Keratinocyte (primary cell): ENCODE results near the gene KIF5B. TPM values are rescaled to one million over a fixed set of nuclear protein-coding genes. Genes with fewer than 3 reads are reported as not detected.

ENCODE experiments used
- DNase-seq: peaks from one replicate; pipeline ENCODE4 v3.0.0-alpha.2; 2011; ENCODE audit warnings: low read depth, missing footprints, low spot score
- FAIRE-seq: peaks from 2 replicates; lab custom pipeline; 2011; peaks lifted over from hg19 to GRCh38; lab: Jason Lieb, UNC
- H2AFZ ChIP-seq: 2 replicates; pipeline ENCODE4 v1.6.0; 2012; ENCODE audit warnings: low read length, control low read depth, inconsistent platforms; ENCODE audit not compliant: control insufficient read depth
- H3K27ac ChIP-seq: 2 replicates; pipeline ENCODE4 v1.5.1; 2011; ENCODE audit warnings: low read length; ENCODE audit not compliant: control insufficient read depth, insufficient read depth
- H3K27me3 ChIP-seq: 3 replicates; pipeline ENCODE4 v1.6.0; 2011; ENCODE audit warnings: low read length; ENCODE audit not compliant: control insufficient read depth, insufficient read depth; ENCODE audit errors: extremely low read depth
- H3K36me3 ChIP-seq, 2 experiments: 2 replicates in 1 of 2; 3 replicates in 1 of 2; pipeline ENCODE4 v1.5.1; 2011; ENCODE audit warnings: low read length in 2 of 2, mild to moderate bottlenecking in 1 of 2; ENCODE audit not compliant: control insufficient read depth in 2 of 2, insufficient read depth in 2 of 2; ENCODE audit errors: extremely low read depth in 1 of 2
- H3K4me1 ChIP-seq: 3 replicates; pipeline ENCODE4 v1.5.1; 2011; ENCODE audit warnings: low read length; ENCODE audit not compliant: control insufficient read depth, insufficient read depth; ENCODE audit errors: extremely low read depth
- H3K4me2 ChIP-seq: 3 replicates; pipeline ENCODE4 v1.6.0; 2011; ENCODE audit warnings: low read depth, low read length; ENCODE audit not compliant: control insufficient read depth, insufficient read depth; ENCODE audit errors: extremely low read depth
- H3K4me3 ChIP-seq, 3 experiments: fragments of 200-600 bp in 1 of 3; sonication (generic) in 1 of 3; 2 replicates in 2 of 3; 3 replicates in 1 of 3; pipeline ENCODE4 v1.5.1; 2011 to 2016; ENCODE audit warnings: low read length in 3 of 3, mild to moderate bottlenecking in 3 of 3, control low read depth in 2 of 3, inconsistent platforms in 1 of 3, low read depth in 1 of 3, mixed read lengths in 1 of 3, mixed run types in 1 of 3, moderate library complexity in 1 of 3; ENCODE audit not compliant: control insufficient read depth in 2 of 3, insufficient read depth in 2 of 3; ENCODE audit errors: extremely low read depth in 1 of 3
- H3K79me2 ChIP-seq: 2 replicates; pipeline ENCODE4 v1.6.0; 2012; ENCODE audit warnings: low read length; ENCODE audit not compliant: control insufficient read depth, insufficient read depth
- H3K9ac ChIP-seq: 3 replicates; pipeline ENCODE4 v1.6.0; 2011; ENCODE audit warnings: low read length; ENCODE audit not compliant: control insufficient read depth, insufficient read depth; ENCODE audit errors: extremely low read depth
- H3K9me1 ChIP-seq: 3 replicates; pipeline ENCODE4 v1.6.0; 2011; ENCODE audit warnings: low read length; ENCODE audit not compliant: control insufficient read depth, insufficient read depth; ENCODE audit errors: extremely low read depth
- H3K9me3 ChIP-seq: 2 replicates; pipeline ENCODE4 v1.5.1; 2012; ENCODE audit warnings: low read depth, low read length; ENCODE audit not compliant: control insufficient read depth
- H4K20me1 ChIP-seq: 3 replicates; pipeline ENCODE4 v1.6.0; 2011; ENCODE audit warnings: low read length; ENCODE audit not compliant: control insufficient read depth, insufficient read depth; ENCODE audit errors: extremely low read depth
- CTCF ChIP-seq, 3 experiments: IDR thresholded peaks in 1 of 3; conservative IDR thresholded peaks in 1 of 3; optimal IDR thresholded peaks in 1 of 3; 2 replicates in 2 of 3; 3 replicates in 1 of 3; pipeline versions ENCODE3 to v1.5.1; 2011; ENCODE audit warnings: low read length in 3 of 3, mild to moderate bottlenecking in 3 of 3, moderate library complexity in 2 of 3, control low read depth in 1 of 3, inconsistent platforms in 1 of 3; ENCODE audit not compliant: insufficient read depth in 2 of 3; ENCODE audit errors: extremely low read depth in 1 of 3
- EZH2 ChIP-seq: IDR thresholded peaks from one replicate; pipeline ENCODE4 v1.6.1; 2012; ENCODE audit warnings: inconsistent platforms, mild to moderate bottlenecking, low read length, moderate library complexity
- dilution Hi-C: fragments of 300-500 bp; cut with MboI; formaldehyde crosslinking; loops from one replicate; pipeline ENCODE4 v1.7.0; 2020; ENCODE audit warnings: low sequenced_read_pairs; ENCODE audit not compliant: extremely low pct_ligation_motif_present
- polyA plus RNA-seq, 5 experiments: library from polyadenylated mRNA; depleted of rRNA in 3 of 5; stranded (reverse) in 3 of 5; stranded (forward) in 1 of 5; unstranded in 1 of 5; fragments of >200 nt; gene quantifications; 1 replicate in 1 of 5; 2 replicates in 3 of 5; 3 replicates in 1 of 5; pipeline versions ENCODE4 v1.2.1 to v1.2.3, GENCODE V29; 2011 to 2012; ENCODE audit warnings: missing spikeins in 2 of 5, low read depth in 1 of 5, low replicate concordance in 1 of 5

The KIF5B gene
- polyA plus RNA-seq, 1 donor (not counting 4 experiments of a cell fraction or from before 2014, with no cell fraction given), result 82.1 TPM

GRCh38 chr10:32035038-32035437, 21.2 kb downstream of the KIF5B start:
- Histone ChIP-seq H2AFZ (no peak overlapping the region), H3K4me2 (no peak overlapping the region), H3K9ac (no peak overlapping the region), H3K4me3 (no peak overlapping the region), H3K4me1 (no peaks in the 10 kb centered on the region), H3K79me2 (peaks cover 23% of the 10 kb centered on the region), H4K20me1 (peaks cover 2% of the 10 kb centered on the region), H3K27me3 (no peaks in the 10 kb centered on the region), H3K9me1 (no peaks in the 10 kb centered on the region), H3K9me3 (no peaks in the 10 kb centered on the region), H3K27ac (no peak overlapping the region), H3K36me3 (peaks cover 25 to 27% of the 10 kb centered on the region in 2 experiments)
- TF ChIP-seq CTCF (optimal IDR thresholded peaks at IDR 0.05 in 1 of 3, IDR thresholded peaks at IDR 0.05 in 1 of 3, conservative IDR thresholded peaks at IDR 0.05 in 1 of 3; ENCODE audit: extremely low read depth in 1 of 3, insufficient read depth in 2 of 3, low read length in 3 of 3) (no peak), EZH2 (no peak)
- FAIRE-seq, result no peak
- no peak for DNase-seq
- dilution Hi-C loops, result no loop called here

- no peak overlapping the region for H3K4me3 ChIP-seq
- no peak overlapping the region for H3K27ac ChIP-seq
- H2AFZ ChIP-seq, result no peak overlapping the region
- no peaks in the 10 kb centered on the region for H3K27me3 ChIP-seq
- dilution Hi-C loops, result no loop called here
- no peak overlapping the region for H3K4me2 ChIP-seq
- no peaks in the 10 kb centered on the region for H3K4me1 ChIP-seq
- peaks cover 22% of the 10 kb centered on the region for H3K79me2 ChIP-seq
- H3K9me1 ChIP-seq, result no peaks in the 10 kb centered on the region
- DNase-seq (no peak), FAIRE-seq (no peak)
- no peaks in the 10 kb centered on the region for H3K9me3 ChIP-seq
- H3K36me3 ChIP-seq, result peaks cover 28 to 32% of the 10 kb centered on the region in 2 experiments
- TF ChIP-seq CTCF (optimal IDR thresholded peaks at IDR 0.05 in 1 of 3, IDR thresholded peaks at IDR 0.05 in 1 of 3, conservative IDR thresholded peaks at IDR 0.05 in 1 of 3; ENCODE audit: extremely low read depth in 1 of 3, insufficient read depth in 2 of 3, low read length in 3 of 3), result no peak
- no peak for TF ChIP-seq EZH2
- H4K20me1 ChIP-seq, result peaks cover 2% of the 10 kb centered on the region
- no peak overlapping the region for H3K9ac ChIP-seq
Measured at GRCh38 chr10:32033171-32033570, 23.1 kb downstream of the KIF5B start.
